T-helper 1 cell treated with Interleukin-12 subunit alpha and Interleukin-12 subunit beta and Interleukin-4 antibody, amounts not matched to agents 30 ng/mL and 1 ng/mL, for 36 hours (primary cell): ENCODE measurements around the gene NCKIPSD. TPM values are rescaled to one million over a fixed set of nuclear protein-coding genes. Genes with fewer than 3 reads are reported as not detected.

ENCODE experiments used
- intact Hi-C: fragments of 100-400 bp; cut with micrococcal nuclease; formaldehyde crosslinking; loops from one replicate; pipeline ENCODE4 v1.15.1; 2024
- total RNA-seq: library from RNA; stranded (reverse); gene quantifications from 2 replicates; pipeline ENCODE4 v1.2.3, GENCODE V29; 2022

NCKIPSD gene
- total RNA-seq, 1 donor from 2014 or later = 30.0 TPM

DNA sequence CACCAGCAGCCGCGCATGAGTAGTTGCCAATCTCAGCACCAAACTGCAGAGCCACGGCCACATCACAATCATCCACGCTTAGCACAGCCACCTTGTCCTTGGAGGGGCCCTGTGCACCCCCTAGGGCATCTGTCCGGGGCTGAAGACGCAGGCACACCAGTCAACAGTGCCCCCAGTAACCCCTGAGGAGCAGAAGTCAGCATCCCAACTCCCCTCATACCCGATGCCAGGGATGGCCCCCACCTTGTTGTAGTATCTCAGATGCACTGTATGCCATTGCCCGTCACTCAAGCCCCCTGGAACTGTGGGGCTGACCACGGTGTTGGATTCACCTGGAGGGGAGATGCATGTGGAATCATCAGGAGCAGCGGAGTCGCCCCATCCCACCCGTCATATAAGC is 30.7 kb downstream of the NCKIPSD start:
- intact Hi-C loops = loop anchor here (5.0 kb wide), 1 partner anchor 353 kb away; the partner anchor contains the start of gene NME6

DNA sequence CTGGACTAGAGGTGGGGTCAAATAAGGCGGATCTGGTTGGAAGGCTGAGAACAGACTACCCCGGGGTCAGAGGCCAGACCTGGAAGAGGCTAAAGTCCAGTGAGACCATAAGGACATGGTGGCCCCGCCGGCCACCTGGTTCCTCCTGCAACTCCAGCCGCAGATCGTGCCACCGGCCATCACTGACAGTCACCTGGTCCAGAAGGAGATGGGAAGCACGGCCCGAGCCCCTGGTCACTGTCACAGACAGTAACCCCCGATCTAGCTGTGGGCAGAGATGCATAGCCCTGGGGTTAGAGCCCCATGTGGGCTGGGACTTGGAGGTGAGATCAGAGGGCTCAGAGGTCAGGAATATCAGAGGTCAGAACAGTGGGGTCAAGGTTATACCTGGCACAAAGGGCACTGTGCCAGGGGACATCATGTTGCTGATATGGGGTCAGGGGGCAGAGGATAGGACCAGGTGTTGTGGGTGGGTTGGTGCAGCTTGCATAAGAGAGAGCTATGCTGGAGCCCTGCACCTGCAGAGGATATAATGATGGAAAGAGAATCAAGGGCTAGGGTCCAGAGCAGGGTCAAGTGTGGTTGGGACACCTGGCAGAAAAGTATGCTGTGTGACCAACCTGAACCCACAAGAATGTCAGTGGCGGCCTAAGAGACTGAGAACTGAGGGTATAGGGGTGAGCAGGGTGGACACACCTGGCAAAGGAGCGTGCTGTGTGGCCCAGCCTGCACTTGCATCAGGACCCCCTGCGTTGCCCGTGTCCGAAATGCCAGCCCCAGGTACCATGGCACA is 32.6 kb downstream of the NCKIPSD start:
- intact Hi-C loops = no loop called here

DNA sequence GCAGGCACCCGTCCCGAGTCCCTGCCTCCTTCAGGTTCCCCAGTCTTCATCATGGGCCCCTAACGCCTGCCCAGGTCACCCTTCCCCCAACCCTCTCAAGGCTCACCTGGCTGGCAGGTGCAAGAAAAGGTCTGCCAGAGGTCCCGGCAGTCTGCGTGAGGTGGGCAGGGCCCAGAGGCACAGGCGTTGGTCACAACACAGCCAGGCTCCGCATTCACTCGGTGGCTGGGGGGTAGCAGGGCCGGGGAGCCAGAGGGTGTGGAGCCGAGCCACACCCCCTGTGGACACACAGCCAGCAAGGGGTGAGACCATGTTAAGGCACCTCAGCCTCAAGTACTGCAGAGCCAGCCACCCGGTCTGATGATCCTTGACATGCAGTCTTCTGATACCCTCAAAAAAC is 33.9 kb downstream of the NCKIPSD start:
- intact Hi-C loops = no loop called here

DNA sequence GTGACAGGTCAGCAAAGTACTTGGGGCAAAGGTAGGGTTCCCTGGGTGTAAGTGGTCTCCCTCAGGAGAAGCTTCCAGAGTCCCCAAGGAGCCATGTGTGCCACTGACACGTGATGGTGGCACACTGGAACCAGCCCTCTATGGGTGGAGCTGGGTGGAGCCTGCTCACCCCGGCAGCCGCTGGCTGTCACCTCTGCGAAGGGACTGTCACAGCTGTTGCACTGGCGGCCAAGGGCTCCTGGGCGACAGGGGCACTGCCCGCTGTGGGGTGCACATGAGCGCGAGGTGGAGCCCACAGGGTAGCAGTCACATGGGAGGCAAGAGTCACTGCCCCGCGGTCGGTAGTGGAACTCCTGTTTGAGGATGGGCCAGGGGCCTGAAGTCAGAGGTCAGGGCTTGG is 35.0 kb downstream of the NCKIPSD start:
- intact Hi-C loops = no loop called here

DNA sequence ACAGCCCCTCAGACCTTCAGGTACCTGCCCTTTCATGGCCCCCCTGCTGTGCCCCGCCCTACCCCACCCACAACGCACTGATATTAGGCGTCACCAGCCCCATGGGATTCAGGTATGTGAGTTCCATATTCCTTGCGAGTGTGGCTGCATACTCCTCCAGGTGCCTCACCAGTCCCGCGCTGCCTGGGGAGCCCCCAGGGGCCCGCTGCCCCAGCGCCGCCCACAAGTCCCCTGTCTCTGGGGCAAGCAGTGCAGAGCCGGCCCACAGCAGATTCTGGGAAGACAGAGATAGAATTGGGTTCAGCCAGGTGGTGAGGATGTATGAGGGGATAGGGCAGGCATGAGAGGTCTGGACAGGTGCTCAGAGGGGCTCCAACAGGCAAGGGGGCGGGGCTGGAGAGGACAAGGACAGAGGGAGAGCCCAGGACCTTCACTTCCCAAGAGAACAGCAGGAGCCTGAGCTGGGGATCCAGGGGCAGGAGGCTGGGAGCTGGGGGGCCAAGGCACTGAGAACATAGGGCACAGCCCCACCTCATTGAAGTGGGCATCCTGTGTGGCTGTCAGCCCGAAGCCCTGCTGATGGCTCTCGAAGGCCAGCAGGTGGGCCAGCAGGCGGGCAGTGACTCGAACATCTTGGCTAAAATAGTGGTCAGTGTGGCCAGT is 37.4 kb downstream of the NCKIPSD start:
- intact Hi-C loops = no loop called here

DNA sequence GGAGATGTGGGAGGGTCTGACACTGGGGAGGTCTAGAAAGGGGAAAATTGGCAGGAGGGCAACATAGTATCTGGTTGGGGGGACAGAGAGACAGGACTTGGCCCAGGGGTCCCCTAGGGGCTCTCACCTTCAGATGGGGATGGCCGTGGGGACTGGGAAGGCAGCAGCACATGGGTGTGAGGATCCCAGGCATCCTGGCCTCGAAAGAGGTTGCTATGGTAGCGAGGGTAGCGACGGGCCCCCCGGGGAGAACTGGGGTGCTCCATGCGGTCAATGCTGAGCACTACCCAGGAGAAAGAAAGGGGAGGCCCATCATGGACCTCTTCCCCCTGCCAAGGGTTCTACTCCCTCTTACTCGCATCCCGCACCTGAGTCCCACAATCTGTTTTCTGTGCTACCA is 38.0 kb downstream of the NCKIPSD start:
- intact Hi-C loops = no loop called here

DNA sequence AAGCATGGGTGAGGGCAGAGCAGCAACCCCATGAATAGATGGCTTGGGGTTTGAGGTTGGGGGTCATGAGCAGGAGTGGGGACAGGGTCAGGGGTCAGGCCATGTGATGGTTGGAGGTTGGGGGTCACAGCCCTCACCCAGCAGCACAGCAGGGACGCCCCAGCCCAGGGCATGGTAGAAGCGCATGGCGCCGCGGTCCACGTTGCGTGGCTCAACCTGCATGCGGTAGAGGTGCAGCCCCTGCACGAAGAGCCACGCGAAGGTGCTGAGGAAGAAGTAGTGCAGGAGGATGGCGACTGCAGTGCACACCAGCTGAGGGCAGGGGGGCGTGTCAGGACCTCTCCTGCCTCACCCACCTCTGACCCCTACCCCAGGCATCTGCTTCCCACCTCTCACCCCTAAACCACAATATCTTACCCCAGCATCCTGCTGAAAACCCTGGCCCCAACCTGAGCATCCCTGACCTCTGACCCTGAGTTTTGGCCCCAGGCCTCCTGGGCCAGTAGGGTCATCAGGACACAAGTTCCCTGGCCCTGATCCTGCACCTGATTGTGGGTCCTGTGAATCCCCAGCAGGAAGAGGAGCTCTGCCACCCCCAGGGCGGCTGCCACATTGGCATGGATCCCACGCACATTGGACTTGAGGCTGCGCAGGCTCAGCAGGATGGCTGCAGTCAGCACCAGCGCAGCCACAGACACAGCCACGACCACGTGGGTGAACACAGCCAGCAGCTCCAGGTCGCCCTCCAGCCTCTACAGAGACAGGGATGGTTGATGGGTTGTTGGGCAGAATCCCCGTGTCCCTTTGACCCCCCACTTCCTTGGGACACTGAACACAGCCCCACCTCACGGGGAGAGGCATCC is 40.6 kb downstream of the NCKIPSD start:
- intact Hi-C loops = no loop called here

DNA sequence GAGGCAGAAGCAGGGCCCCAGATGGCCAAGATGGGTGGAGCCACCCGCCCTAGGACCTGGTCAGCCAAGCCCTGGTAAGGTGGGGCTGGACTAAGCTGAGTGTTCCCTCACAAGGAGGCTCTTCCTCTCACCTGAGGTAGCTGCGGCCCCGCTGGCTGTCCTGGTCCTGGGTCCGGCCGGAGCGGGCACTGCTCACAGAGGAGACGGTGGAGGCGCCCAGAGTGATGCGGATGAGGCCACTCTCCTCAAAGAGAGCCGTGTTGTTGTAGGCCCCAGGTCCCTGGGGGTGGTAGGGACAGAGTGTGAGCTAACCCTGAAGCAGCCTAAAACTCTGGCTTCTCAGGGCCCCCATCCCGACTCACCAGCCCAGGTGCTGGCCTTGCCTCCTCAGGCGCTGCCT is 43.1 kb downstream of the NCKIPSD start:
- intact Hi-C loops = no loop called here

DNA sequence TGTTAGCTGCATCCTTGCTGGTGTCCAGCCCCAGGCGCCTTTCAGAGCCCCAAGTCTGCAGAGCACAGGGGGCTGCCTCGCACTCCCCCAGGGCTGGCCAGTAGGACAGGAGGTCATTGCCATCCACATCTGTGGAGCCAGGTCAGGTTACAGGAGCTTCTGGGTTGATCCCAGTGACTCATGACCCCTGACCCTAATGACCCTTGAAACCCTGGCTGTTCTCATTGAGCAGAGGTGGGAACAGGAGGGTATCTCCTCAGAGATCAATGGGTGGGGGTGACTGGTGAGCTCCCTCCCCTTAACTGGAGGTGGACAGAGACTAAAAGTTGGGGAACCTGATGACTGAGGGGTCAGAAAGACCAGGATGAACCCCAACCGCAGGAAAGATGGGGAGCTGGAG is 44.3 kb downstream of the NCKIPSD start:
- intact Hi-C loops = no loop called here

DNA sequence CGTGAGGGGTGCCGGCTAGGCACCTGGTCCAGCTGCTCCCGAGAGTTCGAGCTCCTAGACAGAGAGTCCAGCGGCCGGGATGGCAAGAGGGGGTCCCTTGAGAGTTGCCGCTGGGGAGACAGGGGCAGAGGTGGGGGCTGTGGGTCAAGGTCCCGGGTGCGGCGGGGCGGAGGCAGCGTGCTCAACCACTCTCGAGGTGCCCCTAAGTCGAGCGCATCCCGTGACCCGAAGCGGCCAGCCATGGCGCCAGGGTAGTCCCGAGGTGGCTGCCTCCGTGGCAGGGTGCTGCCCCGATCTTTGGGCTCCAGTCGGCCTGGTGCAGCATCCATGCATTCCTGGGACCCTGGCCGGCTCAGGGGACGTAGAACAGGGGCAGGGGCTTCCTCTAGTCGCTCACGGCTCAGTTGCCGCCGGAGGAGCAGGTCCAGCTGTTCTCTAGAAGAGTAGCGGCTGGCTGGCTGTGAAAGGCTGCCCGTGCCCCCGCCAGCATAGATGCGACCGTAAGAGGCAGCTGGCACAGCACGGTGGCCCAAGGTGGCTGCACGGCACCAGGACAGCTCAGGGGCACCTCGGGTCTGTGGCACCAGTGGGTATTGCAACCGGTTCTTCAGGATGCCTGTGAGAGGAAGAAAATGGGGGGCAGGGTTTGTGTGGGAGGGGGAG is 45.6 kb downstream of the NCKIPSD start:
- intact Hi-C loops = loop anchor here (10.0 kb wide), 1 partner anchor 165 kb away; no protein-coding TSS in a partner anchor

DNA sequence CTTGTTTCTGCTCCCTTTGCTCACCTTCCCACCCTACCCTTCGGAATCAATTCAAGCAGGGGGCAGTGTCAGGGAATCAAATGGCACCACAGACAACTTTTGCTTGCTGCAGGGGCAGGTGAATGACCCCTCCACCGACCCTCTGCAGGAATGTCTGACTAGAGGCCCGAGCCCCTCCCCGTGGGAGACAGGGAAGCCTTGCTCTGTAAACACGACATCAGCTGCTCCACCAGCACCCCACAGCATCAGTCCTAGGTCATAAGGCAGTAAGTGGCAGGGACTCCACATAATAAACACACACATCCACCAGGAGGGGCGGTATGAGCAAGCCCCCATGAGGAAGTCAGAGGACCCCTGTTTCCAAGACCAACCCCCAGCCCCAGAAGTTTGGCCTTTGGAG is 48.4 kb downstream of the NCKIPSD start:
- intact Hi-C loops = loop anchor here (10.0 kb wide), 1 partner anchor 163 kb away; no protein-coding TSS in a partner anchor

DNA sequence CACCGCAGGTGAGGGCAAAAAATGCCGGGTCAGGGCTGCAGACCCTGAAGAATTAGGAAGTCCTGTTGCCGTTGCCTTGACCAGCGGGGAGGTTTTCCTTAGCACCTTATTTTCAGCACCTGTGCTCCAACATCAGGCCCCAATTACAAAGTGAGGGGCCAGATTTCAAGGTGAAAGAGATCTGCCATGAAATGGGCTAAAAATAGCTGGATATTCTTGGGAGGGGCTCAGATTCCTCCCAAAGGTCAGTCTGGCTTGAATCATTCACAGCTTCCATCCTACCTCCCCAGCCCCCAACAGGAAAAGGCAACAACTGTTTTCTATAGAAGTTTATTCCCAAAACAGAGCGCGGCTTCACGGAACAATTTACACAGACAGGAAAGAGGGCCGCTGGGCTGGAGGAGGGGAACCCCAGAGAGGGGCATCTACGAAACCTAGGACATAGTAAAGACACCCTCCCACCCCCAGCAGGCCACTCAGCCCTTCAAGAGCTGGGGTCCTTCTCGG is 49.5 kb downstream of the NCKIPSD start:
- intact Hi-C loops = loop anchor here (10.0 kb wide), 1 partner anchor 161 kb away; no protein-coding TSS in a partner anchor

DNA sequence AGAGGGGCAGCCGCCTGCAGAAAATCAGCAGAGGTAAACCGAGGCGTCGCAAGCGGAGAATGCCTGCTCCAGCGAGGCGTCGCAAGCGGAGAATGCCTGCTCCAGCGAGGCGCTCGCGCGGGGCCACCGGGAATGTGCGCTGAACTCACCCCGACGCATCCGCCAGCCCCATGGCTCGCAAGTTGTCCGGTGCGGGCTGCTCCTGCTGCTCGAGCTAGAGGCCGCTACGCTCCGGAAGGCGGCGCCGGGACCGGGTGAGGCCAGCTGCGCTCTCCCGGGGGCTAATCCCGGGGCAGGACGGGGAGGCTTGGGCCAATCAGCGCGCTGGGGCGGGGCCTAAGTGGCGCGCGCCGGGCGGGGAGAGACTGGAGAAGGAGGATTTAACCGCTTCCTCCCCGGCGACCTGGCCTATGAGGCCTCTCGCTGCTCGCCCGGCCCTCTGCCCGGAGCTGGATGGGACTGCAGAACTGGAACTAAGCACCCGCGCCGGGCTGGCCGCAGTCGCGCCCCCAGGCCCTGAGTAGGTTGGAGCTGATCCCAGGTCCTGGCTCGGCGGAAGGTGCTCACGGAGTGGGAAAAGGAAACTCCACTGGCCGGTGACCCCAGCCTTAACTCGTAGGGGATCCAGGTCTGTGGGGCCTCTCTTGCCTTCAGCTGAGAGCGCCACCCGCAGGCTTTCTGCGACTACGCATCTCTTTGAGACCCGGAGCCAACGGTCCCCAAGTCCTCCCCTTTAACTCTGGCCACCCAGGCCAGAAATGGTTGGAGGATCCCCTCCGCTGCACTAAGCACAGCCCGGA is 50.3 kb downstream of the NCKIPSD start, which contains the start of gene SLC26A6:
SLC26A6 (minus strand) TSS at position 240 of the 800 bp plus-strand sequence; CDS start at position 172, 68 bp downstream.
- intact Hi-C loops = loop anchor here (1.0 to 10.0 kb wide), 9 partner anchors 21 to 447 kb away; partner anchors contain the start of genes CDC25A, IP6K2 and UQCRC1

DNA sequence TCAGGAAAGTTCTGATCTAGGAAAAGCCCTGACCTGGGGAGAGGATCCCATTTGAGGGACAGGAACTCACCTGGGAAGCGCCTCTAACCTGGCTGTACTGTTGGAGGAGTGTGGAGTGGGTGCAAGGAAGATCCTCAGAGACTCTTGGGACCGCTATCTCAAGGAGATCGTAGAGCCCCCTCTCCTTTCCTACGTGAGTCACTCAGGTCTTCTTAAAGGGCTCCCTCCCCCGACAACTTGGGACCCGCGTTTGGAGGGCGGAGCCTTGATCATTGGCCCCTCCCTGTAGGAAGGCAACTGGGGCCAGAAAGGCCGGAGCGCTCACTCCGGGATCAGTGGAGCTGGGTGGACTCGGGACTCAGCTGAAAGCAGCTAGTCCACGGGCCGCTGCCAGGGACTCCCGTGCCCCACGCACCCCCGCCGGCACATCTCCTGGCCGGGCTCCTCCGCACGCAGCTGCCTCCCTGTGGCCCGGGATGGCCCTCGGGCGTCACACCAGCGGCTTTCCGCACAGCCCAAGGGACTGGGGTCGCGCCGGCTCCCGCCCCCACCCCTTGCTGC is 51.0 kb downstream of the NCKIPSD start:
- intact Hi-C loops = loop anchor here (1.0 to 10.0 kb wide), 9 partner anchors 22 to 446 kb away; partner anchors contain the start of genes CDC25A, IP6K2 and UQCRC1

DNA sequence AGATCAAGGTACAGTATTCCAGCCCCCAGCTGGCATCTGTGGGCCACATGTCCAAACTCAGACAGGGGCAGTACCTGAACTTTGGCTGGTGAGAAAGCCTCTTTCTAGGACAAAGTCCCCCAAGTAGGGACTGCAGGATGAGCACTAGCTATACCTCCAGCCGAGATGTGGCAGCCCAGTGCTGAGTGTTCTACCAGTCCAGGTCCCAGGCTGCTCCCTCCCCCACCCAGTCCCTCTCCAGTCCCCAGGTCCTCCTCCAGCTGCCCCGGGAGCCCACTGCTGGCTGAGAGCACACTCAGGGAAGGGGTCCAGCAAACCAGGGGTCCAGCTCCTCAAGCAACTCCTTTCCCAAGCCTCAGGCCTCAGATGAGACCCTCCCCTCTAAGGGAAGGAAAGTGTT is 52.0 kb downstream of the NCKIPSD start:
- intact Hi-C loops = loop anchor here (10.0 kb wide), 1 partner anchor 159 kb away; no protein-coding TSS in a partner anchor

DNA sequence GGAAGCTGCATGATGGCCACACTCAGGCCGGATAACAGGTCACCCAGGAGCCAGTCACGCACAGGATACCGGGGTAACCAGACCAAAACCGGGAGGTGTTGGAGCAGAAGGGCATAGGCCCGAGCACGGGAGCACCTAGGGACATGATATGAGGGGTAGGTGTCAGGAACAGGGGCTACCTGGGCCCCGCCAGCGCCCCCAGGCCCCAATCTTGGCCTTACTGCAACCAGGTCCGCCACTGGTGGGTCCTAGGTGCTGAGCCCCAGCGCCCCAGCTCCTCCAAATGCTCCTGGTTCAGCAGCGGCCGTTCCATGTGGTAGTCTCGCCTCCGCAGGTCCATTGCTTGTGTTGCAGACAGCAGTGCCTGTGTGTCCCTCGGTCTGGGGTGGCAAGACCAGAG is 52.5 kb downstream of the NCKIPSD start:
- intact Hi-C loops = loop anchor here (10.0 kb wide), 1 partner anchor 158 kb away; no protein-coding TSS in a partner anchor

DNA sequence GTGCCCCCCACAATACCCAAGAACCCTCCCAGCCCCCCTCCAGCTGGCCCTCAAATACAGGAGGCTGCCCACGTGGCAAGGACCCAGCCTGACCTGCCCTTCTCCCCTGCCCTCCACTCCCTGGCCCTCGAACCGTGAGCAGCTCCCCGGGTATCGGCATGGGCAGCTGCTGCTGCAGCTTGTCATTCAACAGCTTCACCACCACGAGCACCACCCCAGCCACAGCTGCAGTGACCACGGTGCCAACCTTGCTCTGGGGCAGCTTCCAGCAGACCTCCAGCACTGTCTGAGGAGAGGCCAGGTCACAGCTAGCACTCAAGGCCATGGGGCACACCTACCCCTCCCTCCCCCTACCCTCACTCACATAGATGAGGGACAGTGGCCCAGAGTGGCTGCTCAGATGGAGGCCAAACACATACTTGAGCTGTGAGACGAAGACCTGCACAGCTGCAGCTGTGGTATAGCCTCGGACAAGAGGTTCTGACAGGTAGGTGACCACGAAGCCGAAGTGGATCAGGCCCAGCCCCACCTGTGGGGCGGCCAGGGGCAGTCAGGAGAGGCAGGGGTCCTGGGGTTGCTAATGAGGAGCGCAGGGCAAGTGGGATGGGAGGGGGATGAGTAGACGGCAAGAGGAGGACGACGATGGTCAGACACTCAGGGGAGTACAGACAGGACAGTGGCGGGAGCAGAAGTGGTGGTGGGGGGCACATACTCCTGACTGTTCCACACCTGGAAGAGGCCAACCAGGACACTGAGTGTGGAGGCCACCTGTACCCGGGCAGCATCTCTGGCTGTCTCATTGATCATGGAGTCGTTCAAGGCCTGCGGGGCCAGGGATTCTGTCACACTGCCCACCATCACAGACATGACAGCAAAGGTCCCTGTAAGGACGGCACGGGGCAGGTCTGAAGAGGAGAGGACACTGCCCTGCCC is 53.9 kb downstream of the NCKIPSD start:
- intact Hi-C loops = loop anchor here (10.0 kb wide), 1 partner anchor 157 kb away; no protein-coding TSS in a partner anchor

DNA sequence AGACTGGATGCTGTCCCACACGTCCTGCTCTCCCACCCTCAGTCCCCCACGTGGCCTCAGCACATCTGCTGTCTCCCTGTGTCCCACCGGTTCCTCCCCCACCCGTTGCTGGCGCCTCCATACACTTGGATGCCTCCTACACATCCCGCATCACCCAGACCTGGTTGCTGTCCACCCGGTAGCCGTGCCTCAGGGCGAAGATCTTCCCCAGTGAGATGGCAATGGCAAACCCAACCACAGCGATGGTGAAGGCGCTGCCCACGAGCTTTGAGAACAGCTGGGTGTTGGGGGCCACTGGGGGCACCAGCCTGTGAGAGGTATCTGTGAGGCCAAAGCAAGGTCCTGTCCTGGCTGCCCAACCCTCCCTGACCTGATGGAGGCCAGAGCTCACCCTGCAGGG is 54.9 kb downstream of the NCKIPSD start:
- intact Hi-C loops = loop anchor here (10.0 kb wide), 1 partner anchor 156 kb away; no protein-coding TSS in a partner anchor
